ENCODE results near the gene CNOT6L. TPM values are rescaled to one million over a fixed set of nuclear protein-coding genes. Genes with fewer than 3 reads are reported as not detected.

The CNOT6L gene
- total and polyA plus RNA-seq, 2 of the 13 experiments (the other 11 are each of a cell fraction or from before 2014, with no cell fraction given): 7.9 to 13.5 TPM

DNA sequence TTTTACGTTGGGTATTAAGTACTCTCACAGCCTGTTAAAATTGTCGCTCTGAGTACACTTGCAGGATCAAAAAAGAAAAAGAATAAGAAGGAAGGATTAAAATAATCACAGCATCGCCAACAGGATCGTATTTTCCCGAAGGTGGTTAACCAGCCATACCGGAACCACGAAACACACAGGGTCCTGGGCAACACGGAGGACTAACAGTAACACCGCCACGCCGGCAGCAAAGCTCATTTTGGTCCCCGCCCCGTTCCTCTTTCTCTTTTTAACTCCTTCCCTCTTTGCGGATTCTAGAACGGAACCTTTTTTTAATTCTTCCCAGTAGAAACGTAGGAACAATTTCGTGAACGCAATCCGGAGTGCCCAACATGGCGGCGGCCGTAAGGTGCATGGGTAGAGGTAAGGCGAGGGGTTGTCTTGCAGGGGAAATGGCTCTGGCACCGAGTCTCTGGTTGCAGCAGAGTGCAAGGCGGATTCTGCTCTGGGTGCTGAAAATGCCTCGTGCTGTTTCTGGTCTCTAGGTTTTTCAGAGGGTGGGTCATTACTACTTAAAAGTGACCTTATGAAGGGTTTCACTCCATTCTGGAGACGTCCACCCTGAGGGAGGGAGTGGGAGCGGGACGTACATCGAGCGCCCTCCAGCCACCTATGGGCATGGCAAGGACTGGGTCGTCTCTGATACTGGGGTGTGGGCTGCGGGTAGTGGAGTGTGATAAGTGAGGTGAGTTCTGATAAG, 43.5 kb upstream of the CNOT6L start, which contains the start of gene MRPL1 (continued):
- TF ChIP-seq SNRNP70 (IDR thresholded peaks at IDR 0.05; ENCODE audit: low read depth, low read length) (no peak), MEIS2 (CRISPR knock-in tag; IDR thresholded peaks at IDR 0.05) (peak; percentile 40; the same call in 1 of the 2 replicates), HNRNPUL1 (IDR thresholded peaks at IDR 0.05; ENCODE audit: low read depth, low read length) (no peak; the same call in 1 of the 2 replicates), GABPB1 (CRISPR knock-in tag; IDR thresholded peaks at IDR 0.05) (peak; percentile 94), ZSCAN20 (CRISPR knock-in tag; IDR thresholded peaks at IDR 0.05; ENCODE audit: borderline replicate concordance) (no peak), ZNF589 (CRISPR knock-in tag; conservative IDR thresholded peaks at IDR 0.05) (no peak), ZNF550 (CRISPR knock-in tag; IDR thresholded peaks at IDR 0.05; ENCODE audit: borderline replicate concordance) (no peak), ZNF607 (CRISPR knock-in tag; IDR thresholded peaks at IDR 0.05; ENCODE audit: borderline replicate concordance) (0 out of 2 replicates have a peak, but pooled peaks have one; percentile 40), HOXA3 (CRISPR knock-in tag; IDR thresholded peaks at IDR 0.05) (peak; percentile 94), RFX1 (IDR thresholded peaks at IDR 0.05) (no peak), CHD4 (IDR thresholded peaks at IDR 0.05; ENCODE audit: borderline replicate concordance, low read length) (no peak), ZXDC (CRISPR knock-in tag; IDR thresholded peaks at IDR 0.05) (peak; percentile 76; the same call in 1 of the 2 replicates), KLF12 (CRISPR knock-in tag; IDR thresholded peaks at IDR 0.05; ENCODE audit: borderline replicate concordance) (0 out of 2 replicates have a peak, but pooled peaks have one; percentile 39), ARHGAP35 (CRISPR knock-in tag; IDR thresholded peaks at IDR 0.05; ENCODE audit: borderline replicate concordance) (0 out of 2 replicates have a peak, but pooled peaks have one; percentile 70), ZNF790 (CRISPR knock-in tag; IDR thresholded peaks at IDR 0.05; ENCODE audit: borderline replicate concordance) (no peak), PAWR (CRISPR knock-in tag; IDR thresholded peaks at IDR 0.05; ENCODE audit: borderline replicate concordance) (no peak), KLF13 (CRISPR knock-in tag; IDR thresholded peaks at IDR 0.05) (no peak), ZNF253 (CRISPR knock-in tag; IDR thresholded peaks at IDR 0.05; ENCODE audit: borderline replicate concordance) (no peak), IRF9 (CRISPR knock-in tag; IDR thresholded peaks at IDR 0.05; ENCODE audit: borderline replicate concordance) (no peak), ZNF350 (CRISPR knock-in tag; IDR thresholded peaks at IDR 0.05; ENCODE audit: borderline replicate concordance, low read depth) (peak; percentile 92; the same call in 1 of the 2 replicates), EED (CRISPR knock-in tag; IDR thresholded peaks at IDR 0.05) (0 out of 2 replicates have a peak, but pooled peaks have one; percentile 38), CHCHD3 (CRISPR knock-in tag; IDR thresholded peaks at IDR 0.05) (no peak), ZFP41 (CRISPR knock-in tag; IDR thresholded peaks at IDR 0.05; ENCODE audit: borderline replicate concordance) (no peak), THAP11 (CRISPR knock-in tag; IDR thresholded peaks at IDR 0.05) (peak; percentile 94), ADNP (CRISPR knock-in tag; IDR thresholded peaks at IDR 0.05) (no peak), NBN (conservative IDR thresholded peaks at IDR 0.05) (no peak), ZNF572 (CRISPR knock-in tag; IDR thresholded peaks at IDR 0.05) (no peak), SRSF9 (IDR thresholded peaks at IDR 0.05; ENCODE audit: borderline replicate concordance, insufficient read depth, low read depth, low read length, poor library complexity, severe bottlenecking) (no peak)
